ENCODE results near the gene MTCL3.

Gene MTCL3

DNA sequence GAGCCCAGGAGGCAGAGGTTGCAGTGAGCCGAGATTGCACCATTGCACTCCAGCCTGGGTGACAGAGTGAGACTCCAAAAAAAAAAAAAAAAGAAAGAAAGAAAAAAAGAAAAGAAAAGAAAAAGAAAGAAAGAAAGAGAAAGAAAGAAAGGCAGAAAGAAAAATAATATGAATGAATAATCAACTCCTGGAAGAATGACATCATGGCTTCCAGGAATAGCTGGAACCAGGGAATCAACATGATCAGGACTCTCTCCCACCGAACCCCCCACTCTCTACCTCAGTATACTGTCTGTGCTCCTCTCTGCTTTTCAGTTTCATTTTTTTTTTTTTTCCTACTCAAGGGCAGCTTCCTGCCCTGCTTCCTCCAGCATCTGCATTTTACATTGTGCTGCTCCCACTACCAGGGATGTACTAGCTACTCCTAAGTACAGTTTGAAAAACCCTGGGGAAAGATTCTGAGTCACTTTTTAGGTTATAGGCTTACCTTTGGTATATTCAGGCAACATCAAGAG, 19.7 kb upstream of the MTCL3 start:
- no peak overlapping the region for H3K9ac ChIP-seq (ENCODE audit: low read length)
- no peak overlapping the region for H3K4me3 ChIP-seq (ENCODE audit: low read length)
- no peaks in the 10 kb centered on the region for H3K27me3 ChIP-seq (replicated peaks; ENCODE audit: control insufficient read depth, insufficient read depth, low read length)
- H3K4me1 ChIP-seq (ENCODE audit: control insufficient read depth, insufficient read depth, low read length): peaks cover under 1% of the 10 kb centered on the region
- DNase-seq (ENCODE audit: low read depth): no peak
- H3K36me3 ChIP-seq (ENCODE audit: control insufficient read depth, insufficient read depth, low read length, severe bottlenecking): no peaks in the 10 kb centered on the region
- H3K9me3 ChIP-seq (ENCODE audit: control insufficient read depth, low read length): no peaks in the 10 kb centered on the region

DNA sequence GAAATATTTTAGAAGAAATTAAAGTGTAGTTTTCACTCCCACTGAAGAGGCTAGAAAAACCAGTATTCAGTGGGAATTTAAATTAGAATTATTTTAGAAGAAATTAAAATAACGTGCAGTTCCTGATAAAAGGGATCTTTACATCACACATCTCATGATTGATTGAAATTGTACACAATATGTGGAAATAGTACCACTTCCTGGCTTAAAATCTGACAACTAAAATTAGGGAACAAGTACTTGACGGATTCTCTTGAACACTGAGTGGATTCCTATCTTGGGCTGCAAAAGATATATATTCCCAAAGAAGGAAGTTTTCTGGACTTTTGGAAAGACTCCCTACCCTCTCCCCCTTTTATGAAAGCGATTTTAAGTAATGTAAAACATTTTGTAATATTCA, 14.6 kb upstream of the MTCL3 start:
- H3K27me3 ChIP-seq (replicated peaks; ENCODE audit: control insufficient read depth, insufficient read depth, low read length): no peaks in the 10 kb centered on the region
- DNase-seq (ENCODE audit: low read depth): no peak
- peaks cover 12% of the 10 kb centered on the region for H3K4me1 ChIP-seq (ENCODE audit: control insufficient read depth, insufficient read depth, low read length)
- H3K36me3 ChIP-seq (ENCODE audit: control insufficient read depth, insufficient read depth, low read length, severe bottlenecking): no peaks in the 10 kb centered on the region
- no peak overlapping the region for H3K4me3 ChIP-seq (ENCODE audit: low read length)
- no peaks in the 10 kb centered on the region for H3K9me3 ChIP-seq (ENCODE audit: control insufficient read depth, low read length)
- peak overlapping the region; percentile 29 for H3K9ac ChIP-seq (ENCODE audit: low read length)

DNA sequence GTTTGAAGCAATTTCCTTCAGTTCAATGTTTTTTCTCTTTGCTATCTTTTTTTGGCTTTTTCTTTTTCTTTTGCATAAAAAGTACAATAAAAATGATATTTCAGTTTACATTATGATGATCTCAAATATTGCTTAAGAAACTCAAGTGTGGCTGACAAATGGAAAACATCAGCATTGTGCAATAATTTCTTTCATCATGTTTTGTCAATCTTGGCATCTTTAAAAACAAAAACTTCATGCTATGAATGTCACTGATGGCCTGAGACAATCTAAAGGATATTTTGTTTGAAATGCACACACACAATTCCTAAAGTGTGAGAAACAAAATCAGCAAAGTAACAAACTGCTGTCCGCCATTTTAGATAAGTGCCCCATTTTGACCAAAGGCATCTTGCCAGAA, 13.9 kb upstream of the MTCL3 start:
- Histone ChIP-seq H3K27me3 (replicated peaks; ENCODE audit: control insufficient read depth, insufficient read depth, low read length) (no peaks in the 10 kb centered on the region), H3K9me3 (ENCODE audit: control insufficient read depth, low read length) (no peaks in the 10 kb centered on the region), H3K4me3 (ENCODE audit: low read length) (no peak overlapping the region), H3K4me1 (ENCODE audit: control insufficient read depth, insufficient read depth, low read length) (peaks cover 12% of the 10 kb centered on the region), H3K36me3 (ENCODE audit: control insufficient read depth, insufficient read depth, low read length, severe bottlenecking) (no peaks in the 10 kb centered on the region), H3K9ac (ENCODE audit: low read length) (peak overlapping the region; percentile 29)
- peak; percentile 78 for DNase-seq (ENCODE audit: low read depth)

DNA sequence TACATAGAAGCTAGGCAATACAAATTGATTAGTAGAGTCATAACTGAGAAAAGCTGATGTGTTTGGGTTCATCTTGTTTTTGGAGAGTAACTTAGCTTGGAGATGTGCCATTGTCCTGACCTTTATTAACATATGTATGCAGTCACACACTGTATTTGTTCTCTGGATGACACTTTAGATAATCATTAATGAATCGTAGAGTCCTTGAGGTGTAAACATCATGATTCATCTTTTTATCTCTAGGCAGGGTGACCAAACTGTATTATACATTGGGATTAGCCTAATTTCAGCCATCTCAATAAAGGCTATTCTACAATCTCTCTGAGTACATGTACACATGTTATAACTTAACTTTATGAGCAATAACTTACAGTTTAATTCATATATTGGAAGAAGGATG, 3.6 kb upstream of the MTCL3 start:
- H3K9ac ChIP-seq (ENCODE audit: low read length): no peak overlapping the region
- H3K9me3 ChIP-seq (ENCODE audit: control insufficient read depth, low read length): no peaks in the 10 kb centered on the region
- H3K4me3 ChIP-seq (ENCODE audit: low read length): no peak overlapping the region
- H3K4me1 ChIP-seq (ENCODE audit: control insufficient read depth, insufficient read depth, low read length): peaks cover 4% of the 10 kb centered on the region
- DNase-seq (ENCODE audit: low read depth): no peak
- H3K27me3 ChIP-seq (replicated peaks; ENCODE audit: control insufficient read depth, insufficient read depth, low read length): no peaks in the 10 kb centered on the region
- H3K36me3 ChIP-seq (ENCODE audit: control insufficient read depth, insufficient read depth, low read length, severe bottlenecking): no peaks in the 10 kb centered on the region

DNA sequence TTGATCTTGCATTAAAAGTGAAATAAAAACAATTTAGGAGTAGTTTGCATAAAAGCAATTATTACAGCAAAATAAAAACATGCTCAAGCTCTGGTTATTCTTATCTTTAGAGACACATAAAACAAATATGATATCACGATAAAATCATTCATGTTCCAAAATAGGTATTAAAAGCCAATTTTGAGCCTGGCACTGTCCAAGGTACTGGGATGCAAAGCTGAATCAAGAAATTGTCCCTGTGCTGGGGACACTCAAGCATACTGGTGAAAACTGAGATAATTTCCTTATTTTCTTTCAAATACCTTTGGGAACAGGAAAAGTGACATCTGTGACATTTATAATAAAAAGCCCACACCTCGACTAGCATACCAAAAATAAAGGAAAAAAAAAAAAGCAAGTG, 931 bp upstream of the MTCL3 start:
- peak; percentile 51 for DNase-seq (ENCODE audit: low read depth)
- H3K27me3 ChIP-seq (replicated peaks; ENCODE audit: control insufficient read depth, insufficient read depth, low read length): no peaks in the 10 kb centered on the region
- H3K36me3 ChIP-seq (ENCODE audit: control insufficient read depth, insufficient read depth, low read length, severe bottlenecking): no peaks in the 10 kb centered on the region
- H3K4me1 ChIP-seq (ENCODE audit: control insufficient read depth, insufficient read depth, low read length): peaks cover 8% of the 10 kb centered on the region
- no peak overlapping the region for H3K4me3 ChIP-seq (ENCODE audit: low read length)
- no peak overlapping the region for H3K9ac ChIP-seq (ENCODE audit: low read length)
- no peaks in the 10 kb centered on the region for H3K9me3 ChIP-seq (ENCODE audit: control insufficient read depth, low read length)

DNA sequence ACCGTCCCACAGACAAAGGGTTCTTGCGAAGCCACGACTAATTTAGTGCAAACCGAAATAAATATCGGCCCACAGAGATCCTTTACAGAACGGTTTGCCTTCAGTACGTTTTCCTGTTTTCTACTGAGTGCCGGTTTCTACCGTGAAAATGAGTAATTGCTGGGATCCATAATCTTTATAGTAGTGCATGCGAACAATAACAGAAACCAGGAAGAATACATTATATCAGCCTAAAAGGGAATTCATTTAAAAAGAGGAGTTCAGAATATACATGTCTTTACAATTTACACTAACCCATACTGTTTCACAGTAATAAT, 292 bp upstream of the MTCL3 start:
- H3K9me3 ChIP-seq (ENCODE audit: control insufficient read depth, low read length): no peaks in the 10 kb centered on the region
- no peaks in the 10 kb centered on the region for H3K27me3 ChIP-seq (replicated peaks; ENCODE audit: control insufficient read depth, insufficient read depth, low read length)
- H3K4me1 ChIP-seq (ENCODE audit: control insufficient read depth, insufficient read depth, low read length): peaks cover 12% of the 10 kb centered on the region
- peak overlapping the region; percentile 69 for H3K4me3 ChIP-seq (ENCODE audit: low read length)
- H3K36me3 ChIP-seq (ENCODE audit: control insufficient read depth, insufficient read depth, low read length, severe bottlenecking): no peaks in the 10 kb centered on the region
- H3K9ac ChIP-seq (ENCODE audit: low read length): no peak overlapping the region
- no peak for DNase-seq (ENCODE audit: low read depth)

DNA sequence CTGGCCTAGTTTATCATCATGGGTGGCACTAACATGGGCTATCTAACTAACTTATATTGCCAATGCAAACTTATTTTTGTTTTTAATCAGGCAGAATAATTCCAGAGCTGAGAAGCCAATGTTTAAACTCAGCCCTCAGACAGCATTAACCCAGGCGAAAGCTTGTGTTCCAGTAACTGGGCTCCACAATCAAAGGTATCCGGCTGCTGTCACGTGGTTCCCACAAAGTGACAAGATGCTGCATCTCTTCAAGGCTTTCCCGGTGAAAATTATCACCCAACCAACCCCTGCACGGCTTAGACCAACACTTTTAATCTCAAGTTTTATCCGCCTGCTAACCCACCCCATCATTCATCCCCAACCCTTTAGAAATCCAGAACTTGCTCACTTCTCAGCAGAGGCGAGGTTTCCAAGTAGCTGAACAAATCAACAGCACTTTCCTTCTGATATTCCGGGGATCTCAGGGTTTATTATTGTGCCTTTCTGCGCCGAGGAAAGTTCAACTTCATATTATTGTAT, 885 bp downstream of the MTCL3 start:
- H3K36me3 ChIP-seq (ENCODE audit: control insufficient read depth, insufficient read depth, low read length, severe bottlenecking): no peaks in the 10 kb centered on the region
- H3K27me3 ChIP-seq (replicated peaks; ENCODE audit: control insufficient read depth, insufficient read depth, low read length): no peaks in the 10 kb centered on the region
- H3K4me3 ChIP-seq (ENCODE audit: low read length): no peak overlapping the region
- no peak overlapping the region for H3K9ac ChIP-seq (ENCODE audit: low read length)
- no peak for DNase-seq (ENCODE audit: low read depth)
- no peaks in the 10 kb centered on the region for H3K9me3 ChIP-seq (ENCODE audit: control insufficient read depth, low read length)
- peaks cover 14% of the 10 kb centered on the region for H3K4me1 ChIP-seq (ENCODE audit: control insufficient read depth, insufficient read depth, low read length)

DNA sequence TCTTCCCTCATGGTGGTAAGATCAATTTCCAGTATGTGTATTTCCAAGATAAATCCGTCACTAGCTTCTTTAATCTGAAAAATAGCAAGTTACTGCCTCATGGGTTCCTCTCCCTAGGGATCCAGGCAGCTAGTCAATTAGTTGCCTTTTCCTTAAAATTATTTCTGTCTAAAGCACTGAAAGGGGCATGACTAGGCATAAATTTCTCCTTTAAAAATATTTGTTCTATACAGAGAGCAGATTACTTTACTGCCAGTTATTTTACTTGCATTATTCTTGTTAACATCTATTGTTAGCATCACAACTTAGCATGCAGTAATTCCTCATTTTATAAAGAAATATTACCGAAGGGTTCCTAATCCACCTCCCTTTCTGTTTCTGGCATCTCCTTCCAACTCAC, 1.4 kb downstream of the MTCL3 start:
- no peak overlapping the region for H3K9ac ChIP-seq (ENCODE audit: low read length)
- H3K36me3 ChIP-seq (ENCODE audit: control insufficient read depth, insufficient read depth, low read length, severe bottlenecking): no peaks in the 10 kb centered on the region
- no peak for DNase-seq (ENCODE audit: low read depth)
- no peaks in the 10 kb centered on the region for H3K9me3 ChIP-seq (ENCODE audit: control insufficient read depth, low read length)
- no peaks in the 10 kb centered on the region for H3K27me3 ChIP-seq (replicated peaks; ENCODE audit: control insufficient read depth, insufficient read depth, low read length)
- no peak overlapping the region for H3K4me3 ChIP-seq (ENCODE audit: low read length)
- H3K4me1 ChIP-seq (ENCODE audit: control insufficient read depth, insufficient read depth, low read length): peaks cover 14% of the 10 kb centered on the region

DNA sequence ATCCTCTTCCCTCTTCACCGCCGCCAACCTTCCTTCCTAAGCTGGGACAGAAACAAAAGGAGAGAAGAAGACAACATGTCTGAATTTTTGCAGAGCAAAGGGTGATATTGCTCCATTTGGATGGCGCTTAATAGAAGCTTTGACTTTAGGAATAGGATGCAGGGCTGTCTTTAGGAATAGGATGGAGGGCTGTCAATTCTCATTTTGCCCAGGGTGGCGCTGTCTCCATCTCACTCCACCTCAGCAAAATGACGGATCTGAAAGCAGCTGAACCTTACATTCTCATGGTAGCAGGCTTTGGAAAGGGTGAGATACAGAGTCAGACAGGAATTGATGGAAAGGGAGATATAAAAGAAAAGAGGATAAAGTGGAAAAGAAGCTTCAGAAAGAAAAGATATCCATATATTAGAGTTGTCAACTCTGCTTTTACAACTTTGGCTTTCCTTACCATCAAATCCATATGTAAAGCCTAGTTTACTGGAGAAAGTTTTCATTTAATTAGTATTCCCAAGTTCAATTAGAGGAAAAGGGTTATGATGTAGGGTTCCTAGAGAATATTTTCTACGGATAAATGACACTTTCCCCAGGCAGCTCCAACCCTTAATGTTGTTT, 2.4 kb downstream of the MTCL3 start:
- no peak overlapping the region for H3K9ac ChIP-seq (ENCODE audit: low read length)
- DNase-seq (ENCODE audit: low read depth): peak; percentile 67
- peaks cover 14% of the 10 kb centered on the region for H3K4me1 ChIP-seq (ENCODE audit: control insufficient read depth, insufficient read depth, low read length)
- H3K36me3 ChIP-seq (ENCODE audit: control insufficient read depth, insufficient read depth, low read length, severe bottlenecking): no peaks in the 10 kb centered on the region
- peak overlapping the region; percentile 86 for H3K4me3 ChIP-seq (ENCODE audit: low read length)
- H3K9me3 ChIP-seq (ENCODE audit: control insufficient read depth, low read length): no peaks in the 10 kb centered on the region
- no peaks in the 10 kb centered on the region for H3K27me3 ChIP-seq (replicated peaks; ENCODE audit: control insufficient read depth, insufficient read depth, low read length)

DNA sequence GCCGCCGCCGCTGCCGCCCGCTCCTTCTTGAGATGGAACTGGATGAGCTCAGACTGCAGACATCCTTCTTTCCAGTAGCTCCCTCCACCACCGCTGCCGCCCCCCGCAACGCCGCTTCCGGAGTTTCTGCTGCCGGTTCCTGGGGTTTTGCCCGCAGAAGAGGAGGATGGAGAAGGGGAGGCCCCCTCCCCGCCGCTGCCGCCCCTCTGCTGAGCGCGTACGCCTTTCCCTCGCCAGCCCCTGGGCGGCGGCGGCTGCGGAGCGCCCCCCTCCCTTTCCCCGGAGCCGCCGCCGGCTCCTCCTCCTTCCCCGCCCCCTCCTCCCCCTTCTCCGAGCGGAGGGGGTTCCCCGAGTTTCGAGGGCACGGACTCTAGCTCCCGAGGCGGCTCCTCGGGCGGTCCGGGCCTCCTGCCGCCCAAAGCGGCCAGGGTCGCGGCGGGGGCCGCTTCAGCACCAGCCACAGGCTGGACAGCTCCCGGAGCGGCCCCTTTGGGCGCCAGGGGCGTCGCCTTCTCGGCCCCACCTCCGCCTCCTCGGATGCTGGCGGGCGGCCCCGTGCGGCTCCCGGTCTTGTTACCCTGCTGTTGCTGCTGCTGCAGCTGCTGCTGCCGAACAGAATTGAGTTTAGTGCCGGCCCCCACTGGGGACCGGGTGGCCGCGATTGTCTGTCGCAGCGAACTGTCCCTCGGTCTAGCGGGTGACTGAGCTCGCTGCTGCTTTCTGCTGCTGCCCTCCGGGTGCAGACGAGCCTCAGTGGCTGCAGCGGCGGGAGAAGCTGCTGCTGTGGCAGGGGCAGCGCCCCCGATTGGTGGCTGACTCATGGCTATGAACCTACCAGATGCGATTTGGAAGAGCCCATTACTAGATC, 3.1 kb downstream of the MTCL3 start:
- DNase-seq (ENCODE audit: low read depth): peak; percentile 79
- Histone ChIP-seq H3K9ac (ENCODE audit: low read length) (peak overlapping the region; percentile 30), H3K9me3 (ENCODE audit: control insufficient read depth, low read length) (no peaks in the 10 kb centered on the region), H3K4me3 (ENCODE audit: low read length) (peak overlapping the region; percentile 86), H3K4me1 (ENCODE audit: control insufficient read depth, insufficient read depth, low read length) (peaks cover 14% of the 10 kb centered on the region), H3K36me3 (ENCODE audit: control insufficient read depth, insufficient read depth, low read length, severe bottlenecking) (no peaks in the 10 kb centered on the region), H3K27me3 (replicated peaks; ENCODE audit: control insufficient read depth, insufficient read depth, low read length) (no peaks in the 10 kb centered on the region)

DNA sequence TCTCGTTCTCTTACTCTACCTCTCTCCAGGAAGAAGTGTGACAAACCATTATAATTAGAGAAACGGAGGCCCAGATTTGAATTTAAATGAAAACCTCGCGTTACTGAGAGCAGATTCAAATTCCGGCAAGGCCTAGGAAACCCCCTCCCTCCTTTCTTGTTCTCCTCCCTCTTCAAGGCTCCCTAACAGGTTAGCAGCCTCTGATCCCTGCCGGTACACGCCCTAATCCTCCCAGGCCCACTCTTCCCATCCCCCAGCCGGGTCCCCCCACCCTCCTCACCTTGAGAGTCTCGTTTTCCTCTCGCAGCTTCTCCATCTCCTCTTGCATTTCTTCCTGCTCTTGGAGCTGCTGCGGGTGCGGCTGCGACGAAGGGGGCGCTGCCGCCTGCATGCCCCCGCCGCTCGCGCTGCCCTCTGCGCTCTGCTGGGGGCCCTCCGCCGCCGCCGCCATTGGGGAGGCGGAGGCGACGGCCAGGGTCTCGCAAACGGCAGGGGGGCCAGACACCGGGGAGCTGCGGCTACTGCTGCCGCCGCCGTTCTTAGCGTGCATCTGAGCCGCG, 3.8 kb downstream of the MTCL3 start:
- Histone ChIP-seq H3K4me3 (ENCODE audit: low read length) (peak overlapping the region; percentile 86), H3K36me3 (ENCODE audit: control insufficient read depth, insufficient read depth, low read length, severe bottlenecking) (no peaks in the 10 kb centered on the region), H3K9ac (ENCODE audit: low read length) (peak overlapping the region; percentile 30), H3K9me3 (ENCODE audit: control insufficient read depth, low read length) (no peaks in the 10 kb centered on the region), H3K27me3 (replicated peaks; ENCODE audit: control insufficient read depth, insufficient read depth, low read length) (no peaks in the 10 kb centered on the region), H3K4me1 (ENCODE audit: control insufficient read depth, insufficient read depth, low read length) (peaks cover 14% of the 10 kb centered on the region)
- peak; percentile 56 for DNase-seq (ENCODE audit: low read depth)
